A549 (cell line): ENCODE data around the gene TMEM95.

ENCODE experiments used
- POLR2AphosphoS2 ChIP-seq: conservative IDR thresholded peaks from 2 replicates; pipeline ENCODE4 v1.6.1; 2012; ENCODE audit warnings: low read length, improper control_type of control experiment, inconsistent platforms
- TF ChIP-seq, protein P1 (sequence below): fragments of >200 bp; sonication (Bioruptor Twin); formaldehyde crosslinking; IDR thresholded peaks from 3 replicates; pipeline ENCODE4 v1.5.1; 2016

DNA sequence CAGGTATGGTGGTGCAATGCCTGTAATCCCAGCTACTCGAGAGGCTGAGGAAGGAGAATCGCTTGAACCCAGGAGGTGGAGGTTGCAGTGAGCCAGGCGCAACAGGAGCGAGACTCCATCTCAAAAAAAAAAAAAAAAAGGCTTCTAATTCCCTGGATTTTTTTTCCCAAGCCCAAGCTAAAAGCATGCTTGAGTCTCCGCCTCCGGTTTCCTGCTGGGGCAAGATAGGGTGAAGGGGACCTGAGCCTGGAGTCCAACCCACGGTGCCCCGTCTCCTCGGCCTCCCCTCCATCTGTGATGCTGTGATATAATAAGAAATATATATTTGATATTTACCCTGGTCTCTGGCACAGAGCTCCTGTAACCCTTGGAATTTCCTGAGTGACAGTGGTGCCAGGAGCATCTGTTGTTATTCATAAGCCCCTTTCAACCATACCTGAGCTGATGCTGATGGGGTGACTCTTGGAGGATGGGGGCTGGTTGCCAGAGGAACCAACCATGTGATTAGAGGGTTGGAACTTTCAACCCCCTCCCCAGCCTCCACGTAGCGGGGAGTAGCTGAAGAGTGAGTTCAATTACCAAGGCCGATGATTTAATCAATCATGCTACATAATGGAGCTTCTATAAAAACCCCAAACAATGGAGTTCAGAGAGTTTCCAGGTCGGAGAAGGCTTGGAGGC is 13.1 kb downstream of the TMEM95 start:
- TF ChIP-seq, protein P1, sequence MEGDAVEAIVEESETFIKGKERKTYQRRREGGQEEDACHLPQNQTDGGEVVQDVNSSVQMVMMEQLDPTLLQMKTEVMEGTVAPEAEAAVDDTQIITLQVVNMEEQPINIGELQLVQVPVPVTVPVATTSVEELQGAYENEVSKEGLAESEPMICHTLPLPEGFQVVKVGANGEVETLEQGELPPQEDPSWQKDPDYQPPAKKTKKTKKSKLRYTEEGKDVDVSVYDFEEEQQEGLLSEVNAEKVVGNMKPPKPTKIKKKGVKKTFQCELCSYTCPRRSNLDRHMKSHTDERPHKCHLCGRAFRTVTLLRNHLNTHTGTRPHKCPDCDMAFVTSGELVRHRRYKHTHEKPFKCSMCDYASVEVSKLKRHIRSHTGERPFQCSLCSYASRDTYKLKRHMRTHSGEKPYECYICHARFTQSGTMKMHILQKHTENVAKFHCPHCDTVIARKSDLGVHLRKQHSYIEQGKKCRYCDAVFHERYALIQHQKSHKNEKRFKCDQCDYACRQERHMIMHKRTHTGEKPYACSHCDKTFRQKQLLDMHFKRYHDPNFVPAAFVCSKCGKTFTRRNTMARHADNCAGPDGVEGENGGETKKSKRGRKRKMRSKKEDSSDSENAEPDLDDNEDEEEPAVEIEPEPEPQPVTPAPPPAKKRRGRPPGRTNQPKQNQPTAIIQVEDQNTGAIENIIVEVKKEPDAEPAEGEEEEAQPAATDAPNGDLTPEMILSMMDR = no peak
- TF ChIP-seq POLR2AphosphoS2 = no peak
